GM23338 (cell line): Measurements from ENCODE around the gene RPL41. TPM values are rescaled to one million over a fixed set of nuclear protein-coding genes. Genes with fewer than 3 reads are reported as not detected.
A peak's percentile ranks its signal among the peaks of the same experiment; 100 is the strongest.

Source experiments
- ATAC-seq: fragments of 200-7000 bp; cut with Tn5 transposase; 3 replicates; pipeline ENCODE4 v1.9.1; 2020
- DNase-seq: peaks from one replicate; pipeline ENCODE4 v3.0.0-alpha.2; 2015; ENCODE audit warnings: low spot score
- H2AFZ ChIP-seq: fragments of 200-600 bp; sonication (generic); 2 replicates; pipeline ENCODE4 v1.8.0; 2016; ENCODE audit warnings: antibody characterized with exemption, mild to moderate bottlenecking, moderate library complexity
- H3F3A ChIP-seq: fragments of 200-600 bp; sonication (generic); replicated peaks from 2 replicates; pipeline ENCODE4 v1.8.0; 2017; ENCODE audit warnings: antibody characterized with exemption, mixed run types, low read depth
- H3K27ac ChIP-seq: fragments of 200-600 bp; sonication (generic); 2 replicates; pipeline ENCODE4 v1.6.1; 2016; ENCODE audit warnings: low read depth
- H3K27me3 ChIP-seq: fragments of 200-600 bp; sonication (generic); 2 replicates; pipeline ENCODE4 v1.8.0; 2016; ENCODE audit warnings: mild to moderate bottlenecking, mixed run types, moderate library complexity; ENCODE audit not compliant: insufficient read depth
- H3K36me3 ChIP-seq: fragments of 200-600 bp; sonication (generic); 2 replicates; pipeline ENCODE4 v1.8.0; 2016; ENCODE audit warnings: mild to moderate bottlenecking; ENCODE audit not compliant: insufficient read depth
- H3K4me1 ChIP-seq: fragments of 200-600 bp; sonication (generic); 2 replicates; pipeline ENCODE4 v1.8.0; 2016; ENCODE audit warnings: mild to moderate bottlenecking, moderate library complexity; ENCODE audit not compliant: insufficient read depth
- H3K4me2 ChIP-seq: fragments of 200-600 bp; sonication (generic); 2 replicates; pipeline ENCODE4 v1.7.1; 2017; ENCODE audit warnings: mixed run types
- H3K4me3 ChIP-seq: fragments of 200-600 bp; sonication (generic); 2 replicates; pipeline ENCODE4 v1.6.1; 2016; ENCODE audit warnings: mixed run types
- H3K79me2 ChIP-seq: fragments of 200-600 bp; sonication (generic); replicated peaks from 2 replicates; pipeline ENCODE4 v1.8.0; 2017; ENCODE audit warnings: mild to moderate bottlenecking; ENCODE audit not compliant: insufficient read depth
- H3K9me2 ChIP-seq: fragments of 200-600 bp; sonication (generic); 2 replicates; pipeline ENCODE4 v1.8.0; 2017; ENCODE audit not compliant: insufficient read depth
- H4K20me1 ChIP-seq: fragments of 200-600 bp; sonication (generic); replicated peaks from 2 replicates; pipeline ENCODE4 v1.8.0; 2017; ENCODE audit warnings: mild to moderate bottlenecking; ENCODE audit not compliant: insufficient read depth
- H3K27ac Mint-ChIP-seq: 2 replicates; pipeline ENCODE4 v1.8.0; 2020; ENCODE audit warnings: inconsistent platforms, mild to moderate bottlenecking, moderate library complexity, mixed read lengths
- H3K27me3 Mint-ChIP-seq: 3 replicates; pipeline ENCODE4 v1.8.0; 2022; ENCODE audit warnings: low read depth, mild to moderate bottlenecking, moderate library complexity, mixed read lengths, inconsistent platforms; ENCODE audit not compliant: insufficient read depth, poor library complexity
- H3K36me3 Mint-ChIP-seq: 3 replicates; pipeline ENCODE4 v1.8.0; 2021; ENCODE audit warnings: low read depth, mild to moderate bottlenecking, inconsistent platforms, moderate library complexity, mixed read lengths
- H3K4me1 Mint-ChIP-seq: 3 replicates; pipeline ENCODE4 v1.8.0; 2020; ENCODE audit warnings: mild to moderate bottlenecking, inconsistent platforms, mixed read lengths
- H3K4me3 Mint-ChIP-seq: 3 replicates; pipeline ENCODE4 v1.8.0; 2021; ENCODE audit warnings: moderate library complexity, mild to moderate bottlenecking, inconsistent platforms, mixed read lengths
- H3K9me3 Mint-ChIP-seq: 3 replicates; pipeline ENCODE4 v1.8.0; 2020; ENCODE audit warnings: moderate library complexity, mild to moderate bottlenecking, inconsistent platforms, mixed read lengths
- CREB1 ChIP-seq: fragments of 250-450 bp; sonication (Bioruptor Pico); IDR thresholded peaks from 2 replicates; pipeline ENCODE4 v1.5.0; 2020; ENCODE audit warnings: low read depth, mild to moderate bottlenecking, moderate library complexity
- EZH2 ChIP-seq: fragments of 200-600 bp; sonication (generic); IDR thresholded peaks from one replicate; pipeline ENCODE4 v1.8.0; 2017; ENCODE audit warnings: antibody characterized with exemption, mild to moderate bottlenecking, low read depth; ENCODE audit not compliant: unreplicated experiment
- EZH2phosphoT487 ChIP-seq: fragments of 200-600 bp; sonication (generic); IDR thresholded peaks from one replicate; pipeline ENCODE4 v1.8.1; 2018; ENCODE audit warnings: antibody characterized with exemption; ENCODE audit not compliant: unreplicated experiment
- JUNB ChIP-seq: IDR thresholded peaks from one replicate; pipeline ENCODE4 v1.6.1; 2016; ENCODE audit warnings: antibody characterized with exemption; ENCODE audit not compliant: unreplicated experiment
- NANOG ChIP-seq: IDR thresholded peaks from 2 replicates; pipeline ENCODE4 v1.6.1; 2016; ENCODE audit warnings: antibody characterized with exemption, borderline replicate concordance
- POLR2AphosphoS5 ChIP-seq: IDR thresholded peaks from 2 replicates; pipeline ENCODE4 v1.6.1; 2016; ENCODE audit warnings: antibody characterized with exemption, low read depth
- STAT1 ChIP-seq: IDR thresholded peaks from one replicate; pipeline ENCODE4 v1.6.1; 2016; ENCODE audit warnings: antibody characterized with exemption; ENCODE audit not compliant: unreplicated experiment
- ZNF114 ChIP-seq: fragments of 250-450 bp; sonication (Bioruptor Pico); IDR thresholded peaks from 2 replicates; pipeline ENCODE4 v1.5.0; 2020; ENCODE audit warnings: mild to moderate bottlenecking, moderate library complexity
- ZNF331 ChIP-seq: fragments of 250-450 bp; sonication (Bioruptor Pico); IDR thresholded peaks from 2 replicates; pipeline ENCODE4 v1.5.0; 2020; ENCODE audit warnings: low read depth, mild to moderate bottlenecking, moderate library complexity
- polyA plus RNA-seq: library from polyadenylated mRNA; unstranded; fragments of >200 nt; fragmentation: Nextera tagmentation; extraction: Ambion mirVana; gene quantifications from 2 replicates; pipeline ENCODE4 v1.2.1, GENCODE V29; 2016
- total RNA-seq: library from RNA; depleted of rRNA; stranded (reverse); fragments of >200 nt; shearing (Covaris generic); gene quantifications from 2 replicates; pipeline ENCODE4 v1.2.3, GENCODE V29; 2014
- TF ChIP-seq, protein P1 (sequence below): IDR thresholded peaks from one replicate; pipeline ENCODE4 v1.6.1; 2018; ENCODE audit warnings: antibody characterized with exemption; ENCODE audit not compliant: unreplicated experiment
- TF ChIP-seq, protein P2 (sequence below), 2 experiments: fragments of 200-600 bp in 1 of 2; sonication (generic) in 1 of 2; conservative IDR thresholded peaks; 2 replicates each; pipeline versions ENCODE4 v1.5.1 to v1.6.1; 2016 to 2017; ENCODE audit warnings: antibody characterized with exemption in 2 of 2, low read depth in 2 of 2, mild to moderate bottlenecking in 2 of 2, moderate library complexity in 1 of 2

Gene RPL41
- total and polyA plus RNA-seq, 2 experiments from 2014 or later: 2,039 to 3,875 TPM

- TF ChIP-seq, protein P1, sequence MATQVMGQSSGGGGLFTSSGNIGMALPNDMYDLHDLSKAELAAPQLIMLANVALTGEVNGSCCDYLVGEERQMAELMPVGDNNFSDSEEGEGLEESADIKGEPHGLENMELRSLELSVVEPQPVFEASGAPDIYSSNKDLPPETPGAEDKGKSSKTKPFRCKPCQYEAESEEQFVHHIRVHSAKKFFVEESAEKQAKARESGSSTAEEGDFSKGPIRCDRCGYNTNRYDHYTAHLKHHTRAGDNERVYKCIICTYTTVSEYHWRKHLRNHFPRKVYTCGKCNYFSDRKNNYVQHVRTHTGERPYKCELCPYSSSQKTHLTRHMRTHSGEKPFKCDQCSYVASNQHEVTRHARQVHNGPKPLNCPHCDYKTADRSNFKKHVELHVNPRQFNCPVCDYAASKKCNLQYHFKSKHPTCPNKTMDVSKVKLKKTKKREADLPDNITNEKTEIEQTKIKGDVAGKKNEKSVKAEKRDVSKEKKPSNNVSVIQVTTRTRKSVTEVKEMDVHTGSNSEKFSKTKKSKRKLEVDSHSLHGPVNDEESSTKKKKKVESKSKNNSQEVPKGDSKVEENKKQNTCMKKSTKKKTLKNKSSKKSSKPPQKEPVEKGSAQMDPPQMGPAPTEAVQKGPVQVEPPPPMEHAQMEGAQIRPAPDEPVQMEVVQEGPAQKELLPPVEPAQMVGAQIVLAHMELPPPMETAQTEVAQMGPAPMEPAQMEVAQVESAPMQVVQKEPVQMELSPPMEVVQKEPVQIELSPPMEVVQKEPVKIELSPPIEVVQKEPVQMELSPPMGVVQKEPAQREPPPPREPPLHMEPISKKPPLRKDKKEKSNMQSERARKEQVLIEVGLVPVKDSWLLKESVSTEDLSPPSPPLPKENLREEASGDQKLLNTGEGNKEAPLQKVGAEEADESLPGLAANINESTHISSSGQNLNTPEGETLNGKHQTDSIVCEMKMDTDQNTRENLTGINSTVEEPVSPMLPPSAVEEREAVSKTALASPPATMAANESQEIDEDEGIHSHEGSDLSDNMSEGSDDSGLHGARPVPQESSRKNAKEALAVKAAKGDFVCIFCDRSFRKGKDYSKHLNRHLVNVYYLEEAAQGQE: no peak
- TF ChIP-seq NANOG: no peak
Measured at GRCh38 chr12:56086096-56086495, 30.3 kb upstream of the RPL41 start (continued).

DNA sequence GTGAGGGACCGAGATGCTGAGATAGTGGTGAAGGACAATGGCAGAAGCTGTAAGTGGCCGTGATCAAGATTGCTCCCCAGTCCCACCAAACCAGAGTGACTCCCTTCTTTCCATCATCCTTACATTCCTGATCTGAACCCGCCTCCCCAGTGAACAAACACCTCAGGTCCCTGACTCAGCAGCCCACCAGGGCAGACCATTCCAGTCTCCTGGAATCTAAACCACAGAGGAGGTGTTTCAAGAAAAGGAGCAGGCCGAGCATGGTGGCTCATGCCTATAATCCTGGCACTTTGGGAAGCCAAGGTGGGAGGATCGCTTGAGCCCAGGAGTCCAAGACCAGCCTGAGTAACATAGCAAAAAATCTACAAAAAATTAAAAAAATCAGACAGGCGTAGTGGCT, 29.8 kb upstream of the RPL41 start:
- Mint-ChIP-seq H3K9me3 (no peaks in the 10 kb centered on the region), H3K4me3 (no peak overlapping the region), H3K4me1 (peaks cover 23% of the 10 kb centered on the region), H3K27me3 (peaks cover 5% of the 10 kb centered on the region), H3K27ac (no peak overlapping the region), H3K36me3 (peaks cover 77% of the 10 kb centered on the region)
- DNase-seq (no peak), ATAC-seq (no peak)
- peaks cover 21% of the 10 kb centered on the region for H4K20me1 ChIP-seq
- no peak overlapping the region for H3K4me2 ChIP-seq
- H3F3A ChIP-seq: peaks cover 19% of the 10 kb centered on the region; the same call in 1 of the 2 replicates
- H3K4me1 ChIP-seq: peaks cover 14% of the 10 kb centered on the region
- H2AFZ ChIP-seq: no peak overlapping the region
- H3K4me3 ChIP-seq: no peak overlapping the region
- no peak overlapping the region for H3K27ac ChIP-seq
- no peaks in the 10 kb centered on the region for H3K27me3 ChIP-seq
- peaks cover 32% of the 10 kb centered on the region for H3K36me3 ChIP-seq
- peaks cover 22% of the 10 kb centered on the region for H3K79me2 ChIP-seq
- H3K9me2 ChIP-seq: no peaks in the 10 kb centered on the region
- TF ChIP-seq, protein P1: no peak

DNA sequence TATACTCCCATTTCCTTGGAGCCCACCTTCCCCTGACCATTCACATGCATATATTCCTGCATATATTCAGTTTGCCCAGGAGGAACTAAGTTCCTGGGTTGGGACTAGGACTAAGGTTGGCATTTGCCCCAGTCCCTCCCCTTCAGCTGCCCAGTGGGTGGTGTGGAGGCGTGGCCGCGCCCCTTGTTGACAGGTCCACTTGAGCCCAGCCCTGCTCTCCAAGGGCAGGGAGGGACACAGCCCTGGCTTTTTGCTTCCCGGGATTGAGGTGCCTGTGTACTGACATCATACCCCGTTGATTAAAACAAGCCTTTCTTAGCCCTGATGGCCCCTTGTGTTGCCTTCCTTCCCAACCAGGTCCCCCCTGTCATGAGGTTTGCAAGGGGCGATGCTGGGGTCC, 29.2 kb upstream of the RPL41 start:
- Mint-ChIP-seq H3K4me3 (no peak overlapping the region), H3K27me3 (peaks cover 5% of the 10 kb centered on the region), H3K27ac (no peak overlapping the region), H3K4me1 (peaks cover 16% of the 10 kb centered on the region), H3K9me3 (no peaks in the 10 kb centered on the region), H3K36me3 (peaks cover 80% of the 10 kb centered on the region)
- no peaks in the 10 kb centered on the region for H3K27me3 ChIP-seq
- H3K9me2 ChIP-seq: no peaks in the 10 kb centered on the region
- peaks cover 17% of the 10 kb centered on the region for H4K20me1 ChIP-seq
- DNase-seq: no peak
- ATAC-seq: peak; percentile 14; the same call in 1 of the 3 replicates
- H3K4me3 ChIP-seq: no peak overlapping the region
- peaks cover 8% of the 10 kb centered on the region for H3K4me1 ChIP-seq
- H3K27ac ChIP-seq: no peak overlapping the region
- H3K36me3 ChIP-seq: peaks cover 36% of the 10 kb centered on the region
- no peak overlapping the region for H2AFZ ChIP-seq
- no peak overlapping the region for H3K4me2 ChIP-seq
- peaks cover 19% of the 10 kb centered on the region; the same call in 1 of the 2 replicates for H3F3A ChIP-seq
- peaks cover 16% of the 10 kb centered on the region for H3K79me2 ChIP-seq
- no peak for TF ChIP-seq STAT1
- no peak for TF ChIP-seq ZNF114 (CRISPR knock-in tag)
- TF ChIP-seq JUNB: no peak
- TF ChIP-seq, protein P2, sequence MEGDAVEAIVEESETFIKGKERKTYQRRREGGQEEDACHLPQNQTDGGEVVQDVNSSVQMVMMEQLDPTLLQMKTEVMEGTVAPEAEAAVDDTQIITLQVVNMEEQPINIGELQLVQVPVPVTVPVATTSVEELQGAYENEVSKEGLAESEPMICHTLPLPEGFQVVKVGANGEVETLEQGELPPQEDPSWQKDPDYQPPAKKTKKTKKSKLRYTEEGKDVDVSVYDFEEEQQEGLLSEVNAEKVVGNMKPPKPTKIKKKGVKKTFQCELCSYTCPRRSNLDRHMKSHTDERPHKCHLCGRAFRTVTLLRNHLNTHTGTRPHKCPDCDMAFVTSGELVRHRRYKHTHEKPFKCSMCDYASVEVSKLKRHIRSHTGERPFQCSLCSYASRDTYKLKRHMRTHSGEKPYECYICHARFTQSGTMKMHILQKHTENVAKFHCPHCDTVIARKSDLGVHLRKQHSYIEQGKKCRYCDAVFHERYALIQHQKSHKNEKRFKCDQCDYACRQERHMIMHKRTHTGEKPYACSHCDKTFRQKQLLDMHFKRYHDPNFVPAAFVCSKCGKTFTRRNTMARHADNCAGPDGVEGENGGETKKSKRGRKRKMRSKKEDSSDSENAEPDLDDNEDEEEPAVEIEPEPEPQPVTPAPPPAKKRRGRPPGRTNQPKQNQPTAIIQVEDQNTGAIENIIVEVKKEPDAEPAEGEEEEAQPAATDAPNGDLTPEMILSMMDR (conservative IDR thresholded peaks at IDR 0.05; ENCODE audit: low read depth in 2 of 2): no peak
- no peak for TF ChIP-seq EZH2
- no peak for TF ChIP-seq CREB1 (CRISPR knock-in tag)
- TF ChIP-seq ZNF331 (CRISPR knock-in tag): no peak
- no peak for TF ChIP-seq EZH2phosphoT487
- TF ChIP-seq, protein P1: no peak
- TF ChIP-seq POLR2AphosphoS5: no peak
